Activated CD8-positive, alpha-beta T cell treated with anti-CD3 and anti-CD28 coated beads, Interleukin-2, amount 10 ng/mL, durations not matched to agents 7 days and 5 days (primary cell): ENCODE data around the gene GFPT2. TPM values are rescaled to one million over a fixed set of nuclear protein-coding genes. Genes with fewer than 3 reads are reported as not detected.
"Not testable (repeated sequence)": the region's sequence is repeated elsewhere in the genome, so short reads cannot be mapped to it uniquely, and the experiment has no call there.

Experiments
- ATAC-seq: fragments of 150-1000 bp; cut with Tn5 transposase; one replicate; pipeline ENCODE4 v1.10.0; 2021; ENCODE audit warnings: moderate library complexity
- CTCF ChIA-PET: fragments of 350-600 bp; sonication (Branson Sonifier 250); formaldehyde crosslinking; loops from one replicate; lab custom pipeline; 2021; ENCODE audit warnings: antibody characterized with exemption; lab: Charles Lee
- POLR2A ChIA-PET: fragments of 350-600 bp; sonication (Branson Sonifier 250); formaldehyde crosslinking; loops from one replicate; lab custom pipeline; 2021; ENCODE audit warnings: antibody characterized with exemption; lab: Charles Lee
- DNase-seq: peaks from one replicate; pipeline ENCODE4 v3.0.0-alpha.2; 2020
- H3K27ac Mint-ChIP-seq: one replicate; pipeline ENCODE4 v1.8.0; 2021; ENCODE audit warnings: mild to moderate bottlenecking, mixed read lengths
- H3K27me3 Mint-ChIP-seq: one replicate; pipeline ENCODE4 v1.8.0; 2021; ENCODE audit warnings: low read depth, mixed read lengths
- H3K36me3 Mint-ChIP-seq: one replicate; pipeline ENCODE4 v1.8.0; 2021; ENCODE audit warnings: low read depth, mixed read lengths
- H3K4me1 Mint-ChIP-seq: one replicate; pipeline ENCODE4 v1.8.0; 2021; ENCODE audit warnings: low read depth, mixed read lengths
- H3K4me3 Mint-ChIP-seq: one replicate; pipeline ENCODE4 v1.8.0; 2021; ENCODE audit warnings: mild to moderate bottlenecking, mixed read lengths
- H3K9me3 Mint-ChIP-seq: one replicate; pipeline ENCODE4 v1.8.0; 2022; ENCODE audit warnings: mixed read lengths; ENCODE audit not compliant: insufficient read depth
- total RNA-seq, 2 experiments: library from RNA; stranded (reverse); gene quantifications; one replicate each; pipeline ENCODE4 v1.2.3, GENCODE V29; 2021

The GFPT2 gene
- total RNA-seq, 2 experiments from 2014 or later: 0.13 TPM; not detected in 1

GRCh38 chr5:180306796-180307195 is 46.3 kb downstream of the GFPT2 start:
- Mint-ChIP-seq H3K27me3 (no peaks in the 10 kb centered on the region), H3K27ac (no peak overlapping the region), H3K36me3 (no peaks in the 10 kb centered on the region), H3K4me1 (no peaks in the 10 kb centered on the region), H3K4me3 (no peak overlapping the region), H3K9me3 (no peaks in the 10 kb centered on the region)
- ChIA-PET CTCF (interaction anchor here (1.4 to 2.7 kb wide), 2 partner anchors 9 to 22 kb away, joined by 7 to 9 read pairs; no protein-coding TSS in a partner anchor), POLR2A (no interaction called here)
- no peak for DNase-seq
- no peak for ATAC-seq

- DNase-seq (no peak), ATAC-seq (no peak)
- Mint-ChIP-seq H3K4me1 (no peaks in the 10 kb centered on the region), H3K36me3 (no peaks in the 10 kb centered on the region), H3K27me3 (peaks cover 4% of the 10 kb centered on the region), H3K27ac (no peak overlapping the region), H3K9me3 (no peaks in the 10 kb centered on the region), H3K4me3 (no peak overlapping the region)
- POLR2A ChIA-PET: no interaction called here
- CTCF ChIA-PET: interaction anchor here (1.4 to 3.1 kb wide), 4 partner anchors 8 to 23 kb away, joined by 6 to 10 read pairs (median 8); no protein-coding TSS in a partner anchor
Measured at GRCh38 chr5:180305481-180305880, 47.7 kb downstream of the GFPT2 start.

GRCh38 chr5:180304431-180305375 is 48.4 kb downstream of the GFPT2 start:
- ChIA-PET CTCF (interaction anchor here (0.9 to 3.1 kb wide), 4 partner anchors 9 to 11 kb away, joined by 3 to 10 read pairs (median 8); no protein-coding TSS in a partner anchor), POLR2A (no interaction called here)
- Mint-ChIP-seq H3K9me3 (no peaks in the 10 kb centered on the region), H3K4me3 (no peak overlapping the region), H3K4me1 (no peaks in the 10 kb centered on the region), H3K36me3 (no peaks in the 10 kb centered on the region), H3K27me3 (peaks cover 4% of the 10 kb centered on the region), H3K27ac (no peak overlapping the region)
- ATAC-seq (no peak), DNase-seq (no peak)

- Mint-ChIP-seq H3K27ac (no peak overlapping the region), H3K4me3 (no peak overlapping the region), H3K27me3 (peaks cover 4% of the 10 kb centered on the region), H3K9me3 (no peaks in the 10 kb centered on the region), H3K4me1 (no peaks in the 10 kb centered on the region), H3K36me3 (no peaks in the 10 kb centered on the region)
- no peak for DNase-seq
- CTCF ChIA-PET: interaction anchor here (0.9 to 3.1 kb wide), 3 partner anchors 10 to 12 kb away, joined by 3 to 10 read pairs (median 6); no protein-coding TSS in a partner anchor
- POLR2A ChIA-PET: no interaction called here
- ATAC-seq: no peak
Measured at GRCh38 chr5:180304016-180304292, 49.2 kb downstream of the GFPT2 start.

GRCh38 chr5:180303226-180304015 is 49.7 kb downstream of the GFPT2 start:
- Mint-ChIP-seq H3K27ac (no peak overlapping the region), H3K27me3 (peaks cover 4% of the 10 kb centered on the region), H3K4me3 (no peak overlapping the region), H3K9me3 (no peaks in the 10 kb centered on the region), H3K4me1 (no peaks in the 10 kb centered on the region), H3K36me3 (no peaks in the 10 kb centered on the region)
- CTCF ChIA-PET: interaction anchor here (3.1 kb wide), 1 partner anchor 9 kb away, joined by 10 read pairs; no protein-coding TSS in a partner anchor
- POLR2A ChIA-PET: no interaction called here
- DNase-seq: no peak
- ATAC-seq: no peak

- H3K27me3 Mint-ChIP-seq: peaks cover 4% of the 10 kb centered on the region
- ATAC-seq (no peak), DNase-seq (no peak)
- ChIA-PET CTCF (interaction anchor here (2.4 kb wide), 1 partner anchor 13 kb away, joined by 13 read pairs; no protein-coding TSS in a partner anchor), POLR2A (no interaction called here)
- peaks cover 3% of the 10 kb centered on the region for H3K4me1 Mint-ChIP-seq
- H3K27ac Mint-ChIP-seq: no peak overlapping the region
- no peaks in the 10 kb centered on the region for H3K36me3 Mint-ChIP-seq
- no peaks in the 10 kb centered on the region for H3K9me3 Mint-ChIP-seq
- no peak overlapping the region for H3K4me3 Mint-ChIP-seq
Measured at GRCh38 chr5:180302256-180302655, 50.9 kb downstream of the GFPT2 start.

GRCh38 chr5:180301253-180301652 is 51.9 kb downstream of the GFPT2 start:
- ChIA-PET POLR2A (no interaction called here), CTCF (interaction anchor here (2.4 kb wide), 1 partner anchor 14 kb away, joined by 13 read pairs; no protein-coding TSS in a partner anchor)
- H3K4me1 Mint-ChIP-seq: peaks cover 7% of the 10 kb centered on the region
- DNase-seq: no peak
- H3K36me3 Mint-ChIP-seq: no peaks in the 10 kb centered on the region
- H3K4me3 Mint-ChIP-seq: no peak overlapping the region
- peaks cover 4% of the 10 kb centered on the region for H3K27me3 Mint-ChIP-seq
- ATAC-seq: no peak
- H3K27ac Mint-ChIP-seq: no peak overlapping the region
- H3K9me3 Mint-ChIP-seq: no peaks in the 10 kb centered on the region

GRCh38 chr5:180299526-180299925 is 53.6 kb downstream of the GFPT2 start:
- Mint-ChIP-seq H3K4me3 (no peak overlapping the region), H3K27ac (no peak overlapping the region), H3K36me3 (no peaks in the 10 kb centered on the region), H3K27me3 (peaks cover 4% of the 10 kb centered on the region), H3K9me3 (no peaks in the 10 kb centered on the region), H3K4me1 (peaks cover 10% of the 10 kb centered on the region)
- POLR2A ChIA-PET: no interaction called here
- ATAC-seq (no peak), DNase-seq (no peak)
- CTCF ChIA-PET: no interaction called here

- not testable (repeated sequence) for ATAC-seq
Measured at GRCh38 chr5:180299014-180299413, 54.1 kb downstream of the GFPT2 start.

GRCh38 chr5:180297587-180298282 is 55.4 kb downstream of the GFPT2 start:
- Mint-ChIP-seq H3K36me3 (peaks cover 2% of the 10 kb centered on the region), H3K27ac (no peak overlapping the region), H3K9me3 (no peaks in the 10 kb centered on the region), H3K4me3 (no peak overlapping the region), H3K4me1 (peaks cover 26% of the 10 kb centered on the region), H3K27me3 (peaks cover 4% of the 10 kb centered on the region)
- ATAC-seq (no peak), DNase-seq (no peak)
- ChIA-PET CTCF (no interaction called here), POLR2A (no interaction called here)

More at GRCh38 chr5:180299014-180299413, 54.1 kb downstream of the GFPT2 start:
- H3K4me1 Mint-ChIP-seq: peaks cover 14% of the 10 kb centered on the region
- H3K27ac Mint-ChIP-seq, H3K9me3 Mint-ChIP-seq, H3K4me3 Mint-ChIP-seq, DNase-seq, H3K36me3 Mint-ChIP-seq, H3K27me3 Mint-ChIP-seq, POLR2A ChIA-PET, CTCF ChIA-PET: not testable (repeated sequence)

- no peak overlapping the region for H3K27ac Mint-ChIP-seq
- peaks cover 4% of the 10 kb centered on the region for H3K27me3 Mint-ChIP-seq
- no peak for ATAC-seq
- H3K36me3 Mint-ChIP-seq: peaks cover 2% of the 10 kb centered on the region
- ChIA-PET CTCF (interaction anchor here (0.9 to 4.6 kb wide), 3 partner anchors 19 to 33 kb away, joined by 3 to 100 read pairs (median 4); no protein-coding TSS in a partner anchor), POLR2A (no interaction called here)
- H3K4me1 Mint-ChIP-seq: peaks cover 28% of the 10 kb centered on the region
- no peak for DNase-seq
- H3K4me3 Mint-ChIP-seq: no peak overlapping the region
- no peaks in the 10 kb centered on the region for H3K9me3 Mint-ChIP-seq
Measured at GRCh38 chr5:180296771-180297170, 56.4 kb downstream of the GFPT2 start.
